ENCODE data around the gene SLC12A7.
"Not testable (repeated sequence)": the region's sequence is repeated elsewhere in the genome, so short reads cannot be mapped to it uniquely, and the experiment has no call there.

Gene SLC12A7

DNA sequence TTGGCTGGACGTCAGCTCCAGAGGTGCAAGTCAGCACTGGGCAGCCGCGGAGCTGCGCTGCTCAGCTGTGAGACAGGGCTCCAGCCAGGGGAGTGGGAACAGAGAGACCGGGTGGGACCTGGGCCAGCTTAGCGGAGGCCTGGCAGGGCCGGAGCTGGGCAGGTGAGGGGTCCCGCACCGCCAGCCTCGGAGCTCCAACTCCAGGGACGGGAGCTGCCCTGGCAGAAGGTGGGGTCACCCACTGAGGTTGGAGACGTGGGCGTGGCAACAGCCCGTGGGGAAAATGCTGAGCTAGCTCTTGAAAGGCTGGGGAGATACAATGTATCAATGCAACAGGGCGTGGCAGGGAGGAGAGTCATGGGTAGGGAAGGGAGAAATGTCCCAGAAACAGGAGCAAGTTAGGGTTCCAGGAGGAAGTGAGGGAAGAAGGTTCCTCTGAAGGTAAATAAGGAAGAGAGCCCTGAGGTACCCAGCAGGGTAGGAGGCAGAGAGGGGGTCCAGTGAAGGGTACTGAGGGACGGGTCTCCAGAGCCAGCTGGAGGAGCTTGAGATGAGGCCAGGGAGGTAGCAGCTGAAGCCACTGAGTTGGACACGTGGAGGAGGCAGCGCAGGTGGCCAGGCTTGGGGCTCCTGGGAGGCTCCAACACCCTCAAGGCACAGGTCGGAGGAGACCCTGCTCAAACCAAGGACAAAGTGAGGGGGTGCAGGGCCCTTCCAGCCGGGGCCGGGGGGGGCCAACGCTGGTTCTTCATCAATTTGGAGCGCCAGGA lies 104.0 kb downstream of the SLC12A7 start:
- DNase-seq (ENCODE audit: low read depth in 2 of 2) = no peak

DNA sequence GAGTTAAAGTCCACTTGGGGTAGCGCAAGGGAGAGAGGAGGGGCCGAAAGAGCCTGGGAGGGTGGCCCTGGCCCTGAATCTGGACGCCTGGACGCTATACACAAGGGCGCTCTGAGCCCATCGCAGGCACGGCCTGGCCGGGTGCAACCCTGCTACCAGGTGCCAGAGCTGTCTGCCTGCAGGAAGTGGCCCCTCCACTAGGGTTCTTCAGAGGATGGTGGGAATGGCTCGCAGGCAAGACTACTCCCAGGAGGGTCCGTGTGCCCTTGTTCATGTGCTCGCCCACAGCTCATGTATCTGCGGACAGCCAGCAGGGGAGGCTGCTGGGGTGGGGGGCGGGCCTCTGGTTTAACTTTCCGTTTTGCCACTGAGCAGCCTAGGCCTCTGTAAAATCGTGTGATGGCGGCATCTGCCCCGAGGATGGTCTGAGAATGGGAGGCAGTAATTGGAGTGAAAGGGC lies 104.6 kb downstream of the SLC12A7 start:
- no peak for DNase-seq (ENCODE audit: low read depth in 2 of 2)

DNA sequence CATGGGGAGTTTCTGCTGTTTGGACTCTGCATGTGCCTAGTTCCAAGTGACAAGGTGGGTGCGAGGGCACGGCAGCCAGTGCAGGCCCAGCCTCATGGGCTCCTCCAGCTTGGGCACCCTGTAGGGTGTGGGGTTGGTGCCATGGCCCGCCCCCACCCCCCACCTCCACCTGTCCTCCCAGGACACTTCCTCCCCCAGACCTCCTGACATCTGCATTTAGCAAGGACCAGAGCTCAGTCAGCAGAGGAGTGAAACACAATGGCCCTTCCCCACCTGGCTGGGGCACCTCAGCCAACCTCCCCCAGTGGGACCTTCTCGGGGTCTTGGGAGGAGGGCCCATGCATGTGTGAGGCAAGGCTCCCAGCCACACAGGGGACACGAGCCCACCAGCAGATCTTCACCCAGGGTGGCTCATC lies 105.2 kb downstream of the SLC12A7 start:
- no peak for DNase-seq (ENCODE audit: low read depth in 2 of 2)

DNA sequence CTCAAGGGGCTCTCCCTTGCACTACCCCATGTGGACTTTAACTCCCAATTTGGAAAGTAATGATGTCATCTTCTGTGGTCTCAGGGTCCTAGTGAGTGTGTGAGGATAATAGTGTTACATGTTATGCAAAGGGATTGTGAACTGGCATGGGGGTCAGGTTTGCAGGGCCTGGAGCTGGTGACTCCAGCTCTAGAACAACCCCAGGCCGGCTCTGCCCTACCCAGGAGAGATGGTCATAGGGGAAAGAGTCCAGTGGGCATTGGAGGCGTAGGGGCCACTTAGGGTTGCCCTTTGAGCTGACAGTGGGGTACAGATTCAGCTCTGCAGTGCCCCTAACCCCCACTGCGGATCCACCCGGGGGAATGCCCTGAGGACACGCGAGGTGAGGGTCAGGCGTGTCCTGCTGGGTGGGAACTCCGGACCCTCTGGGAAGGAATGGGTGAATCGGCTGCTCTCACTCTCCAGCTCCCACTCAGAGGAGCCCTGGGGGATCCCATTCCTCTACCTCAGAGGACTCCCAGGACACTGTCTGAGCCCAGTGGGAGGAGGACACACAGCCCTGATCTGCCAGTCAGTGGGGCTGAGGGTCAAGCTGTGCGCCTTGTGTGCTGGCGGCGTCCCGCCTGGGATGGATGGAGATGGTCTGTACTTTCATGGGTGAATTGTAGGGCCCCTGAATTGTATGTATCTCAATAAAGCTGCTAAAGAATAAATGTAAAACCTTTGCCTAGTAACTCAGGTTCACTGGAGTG lies 105.8 kb downstream of the SLC12A7 start:
- DNase-seq (ENCODE audit: low read depth in 2 of 2) = no peak

DNA sequence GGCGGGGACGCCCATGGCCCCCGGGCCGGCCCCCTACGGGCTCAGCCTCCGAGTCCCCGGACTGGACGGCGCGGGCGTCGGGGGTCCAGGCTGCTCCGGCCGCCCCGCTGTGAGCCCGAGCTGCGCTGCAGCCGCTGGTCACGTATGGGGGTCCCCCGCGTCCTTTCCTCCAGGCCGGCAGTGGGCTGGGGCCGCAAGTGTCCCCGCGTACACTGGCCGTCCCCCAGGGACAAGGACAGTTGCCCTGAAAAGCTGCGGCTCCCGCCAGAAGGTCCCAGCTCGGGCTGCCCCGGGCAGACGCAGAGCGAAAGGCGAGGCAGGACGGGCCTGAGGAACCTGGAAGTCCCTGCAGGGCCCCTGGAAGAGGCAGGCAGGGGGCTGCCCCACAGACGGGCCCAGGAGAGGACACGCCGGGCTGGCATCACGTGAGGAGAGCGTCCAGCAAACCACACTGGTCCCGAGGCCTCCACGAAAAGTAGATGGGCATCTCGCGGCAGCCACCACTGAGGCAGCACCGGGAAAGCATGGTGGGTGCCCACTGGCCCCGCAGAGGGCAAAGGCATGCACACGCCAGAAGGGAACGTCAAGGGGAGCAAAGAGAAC lies 106.5 kb downstream of the SLC12A7 start:
- no peak for DNase-seq (ENCODE audit: low read depth in 2 of 2)

DNA sequence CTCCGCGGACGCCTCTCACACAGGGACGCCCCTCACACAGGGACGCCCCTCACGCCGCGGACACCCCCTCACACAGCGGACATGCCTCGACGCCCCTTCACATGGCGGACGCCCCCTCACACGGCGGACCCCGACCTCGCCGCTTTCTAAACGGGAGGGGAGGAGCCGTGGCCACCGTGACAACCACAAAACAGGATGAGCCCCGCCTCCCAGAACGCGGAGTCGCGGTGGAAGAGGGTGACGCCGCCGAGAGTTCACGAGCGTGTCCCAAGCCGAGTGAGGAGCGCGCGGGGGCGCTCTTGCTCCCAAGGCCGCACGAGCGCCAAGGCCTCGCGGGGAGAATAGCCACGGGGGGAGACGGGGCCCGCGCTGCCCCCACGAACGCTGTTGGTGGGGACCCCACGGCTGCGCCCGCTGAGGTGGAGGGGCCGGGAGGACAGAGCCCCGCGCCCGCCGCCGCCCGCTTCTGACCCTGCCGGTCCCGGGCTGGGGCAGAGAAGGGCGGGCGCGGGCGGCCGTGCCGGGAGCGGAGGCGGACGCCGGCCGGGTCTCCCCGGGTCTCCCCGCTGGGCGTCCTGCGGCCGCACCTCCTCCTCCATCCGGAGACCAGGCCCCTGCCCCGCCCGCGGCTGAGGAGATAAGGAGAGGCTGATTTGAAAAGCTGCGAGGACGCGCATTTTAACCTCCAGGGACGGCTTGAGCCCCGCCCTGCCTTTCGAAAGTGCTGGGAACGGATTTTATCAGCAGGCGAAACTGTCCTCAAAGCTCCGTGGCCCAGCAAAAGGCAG lies 107.2 kb downstream of the SLC12A7 start:
- peak in 1 of 2 donors; percentile 12 for DNase-seq (ENCODE audit: low read depth in 2 of 2)

DNA sequence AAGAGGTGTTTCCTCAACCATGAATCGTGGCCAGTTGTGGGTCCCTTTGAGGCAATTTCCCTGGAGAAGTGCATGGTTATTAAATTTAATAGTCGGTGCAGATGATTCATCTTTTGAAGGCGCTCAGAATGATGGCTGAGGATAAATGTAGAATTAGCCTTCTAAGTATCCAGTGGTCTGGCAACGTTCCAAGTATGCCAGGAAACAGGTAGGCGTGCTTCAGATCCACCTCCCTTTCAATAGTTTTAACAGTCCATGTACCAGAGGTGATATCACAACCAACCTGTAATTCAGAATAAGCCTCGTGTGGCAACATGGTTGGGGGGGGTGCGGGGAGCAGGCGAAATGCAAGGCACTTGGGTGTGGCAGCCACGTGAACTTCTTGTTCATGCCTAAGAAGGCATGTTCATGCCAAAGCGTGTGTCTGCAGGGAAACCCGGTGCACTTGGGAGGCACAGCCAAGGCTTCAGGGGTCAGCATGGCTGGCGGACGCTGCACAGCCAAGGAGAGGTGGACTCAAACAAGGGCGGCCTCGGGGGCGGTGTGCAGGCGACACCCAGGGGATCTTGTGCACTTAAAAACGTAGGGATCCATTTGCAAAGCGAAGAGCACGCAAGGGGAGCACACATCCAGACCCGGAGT lies 108.4 kb downstream of the SLC12A7 start:
- no peak for DNase-seq (ENCODE audit: low read depth in 2 of 2)

DNA sequence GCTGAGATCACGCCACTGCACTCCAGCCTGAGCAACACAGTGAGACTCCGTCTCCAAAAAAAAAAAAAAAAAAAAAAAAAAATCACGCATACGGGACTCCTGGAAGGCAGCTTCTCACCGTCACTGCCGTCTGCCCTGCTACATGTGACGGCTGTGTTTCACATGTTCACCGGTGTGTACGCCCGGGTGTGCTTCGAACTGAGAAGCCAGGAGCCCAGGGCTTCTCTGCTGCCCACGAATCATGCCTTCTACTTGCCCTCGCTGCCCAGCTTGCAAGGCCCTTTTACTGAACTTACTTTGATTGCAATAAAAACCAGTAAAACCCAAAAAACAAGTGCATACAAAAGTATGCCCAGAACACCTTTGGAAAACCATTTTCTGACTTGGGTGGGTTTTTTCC lies 109.0 kb downstream of the SLC12A7 start:
- DNase-seq (ENCODE audit: low read depth in 2 of 2) = no peak

DNA sequence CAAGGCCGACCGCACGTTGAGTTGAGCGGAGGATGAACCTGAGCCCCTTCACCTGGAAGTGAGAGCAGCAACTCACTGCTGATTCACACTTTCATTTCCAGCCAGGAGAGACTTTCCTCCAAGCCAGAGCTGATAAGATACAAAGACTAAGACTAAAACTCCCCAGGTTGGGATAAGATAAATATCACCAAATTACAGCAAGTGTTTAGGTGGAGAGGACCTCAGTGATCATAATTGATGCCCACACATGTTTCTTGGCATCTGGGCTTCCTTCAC lies 109.7 kb downstream of the SLC12A7 start:
- no peak for DNase-seq (ENCODE audit: low read depth in 2 of 2)

DNA sequence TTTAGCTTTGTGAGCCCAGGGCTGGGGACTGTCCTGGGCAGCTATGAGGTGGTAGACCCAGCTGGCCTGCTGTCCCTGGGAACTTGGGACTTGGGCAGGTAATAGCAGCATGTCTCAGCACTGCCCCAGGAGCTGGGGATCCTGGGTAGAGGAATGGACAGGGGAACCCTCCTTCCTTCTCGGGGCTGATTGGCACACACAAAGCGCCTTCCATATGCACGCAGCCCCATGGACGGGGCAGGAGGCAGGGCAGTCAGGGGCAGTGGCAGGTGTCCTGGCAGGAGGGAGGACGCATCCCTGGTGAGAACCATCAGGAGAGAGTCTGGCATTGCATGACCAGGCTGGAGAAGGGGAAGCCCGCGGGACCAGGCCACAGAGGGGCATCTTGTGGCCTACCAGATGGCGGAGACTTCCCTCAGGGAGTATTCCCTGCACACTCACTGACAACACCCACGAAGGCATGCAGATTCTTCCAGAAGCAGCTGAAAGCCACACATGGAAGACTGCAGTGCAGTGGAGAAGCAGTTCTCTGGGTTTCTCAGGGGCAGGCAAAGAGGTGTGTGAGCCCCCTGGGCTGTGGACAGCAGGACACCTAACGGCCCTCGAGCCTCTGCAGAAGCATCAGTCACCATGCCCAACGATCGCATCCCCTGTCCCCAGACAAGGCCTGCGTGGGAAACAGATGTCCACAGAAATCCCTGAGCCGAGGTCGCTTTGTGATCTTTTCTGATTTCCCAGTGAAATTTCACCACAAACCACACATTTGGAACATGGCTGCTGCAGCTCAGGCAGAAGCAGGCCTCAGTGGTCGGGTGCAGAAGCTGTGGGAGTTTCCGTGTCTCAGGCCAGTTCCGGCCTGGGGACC lies 110.2 kb downstream of the SLC12A7 start:
- DNase-seq (ENCODE audit: low read depth in 2 of 2) = no peak

DNA sequence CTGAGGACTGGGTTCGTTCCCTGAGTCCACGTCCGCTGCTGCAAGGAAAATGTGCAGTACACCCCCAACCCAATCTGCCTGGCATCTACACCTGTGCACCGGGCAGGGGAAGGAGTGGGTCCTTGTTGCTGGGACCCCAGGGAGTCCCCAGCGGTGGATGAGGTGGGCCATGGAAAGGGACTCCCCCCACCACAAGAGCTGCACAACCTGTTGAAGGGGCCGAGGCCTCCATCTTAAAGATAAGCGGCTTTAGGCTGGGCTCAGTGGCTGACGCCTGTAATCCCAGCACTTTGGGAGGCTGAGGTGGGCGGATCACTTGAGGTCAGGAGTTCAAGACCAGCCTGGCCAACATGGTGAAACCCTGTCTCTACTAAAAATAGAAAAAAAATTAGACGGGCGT lies 111.0 kb downstream of the SLC12A7 start:
- not testable (repeated sequence) for DNase-seq (ENCODE audit: low read depth in 2 of 2)
